K562 (cell line): ENCODE results near the gene CSTB. TPM values are rescaled to one million over a fixed set of nuclear protein-coding genes. Genes with fewer than 3 reads are reported as not detected.

Source experiments
- ATAC-seq: fragments of 200-7000 bp; cut with Tn5 transposase; 3 replicates; pipeline ENCODE4 v1.9.1; 2020; ENCODE audit warnings: moderate library complexity
- BruUV-seq: library from RNA; stranded (reverse); fragments of 400-500 nt; replicated peaks from 2 replicates; lab custom pipeline; 2021; lab: Mats Ljungman, UMichigan
- CTCF ChIA-PET: fragments of 300-600 bp; formaldehyde crosslinking; extraction: SDS; loops from one replicate; lab custom pipeline; 2021; ENCODE audit warnings: low intra/inter-chr PET ratio; lab: Yijun Ruan, JAX
- POLR2A ChIA-PET: fragments of 300-600, 350-650 bp; sonication (Branson Sonifier 250); formaldehyde crosslinking; extraction: SDS; loops from one replicate; lab custom pipeline; 2021; ENCODE audit warnings: antibody characterized with exemption, inconsistent platforms; lab: Yijun Ruan, JAX
- DNase-seq, 4 experiments: peaks; one replicate each; pipeline versions ENCODE4 v3.0.0 to v3.0.0-alpha.2; 2011 to 2018; ENCODE audit warnings: low spot score in 3 of 4, mixed read lengths in 3 of 4; ENCODE audit errors: extremely low read depth in 1 of 4
- FAIRE-seq: peaks from 2 replicates; lab custom pipeline; 2011; peaks lifted over from hg19 to GRCh38; lab: Jason Lieb, UNC
- H2AFZ ChIP-seq: 2 replicates; pipeline ENCODE4 v1.6.0; 2011; ENCODE audit warnings: low read depth, low read length, control low read depth, inconsistent platforms
- H3K27ac ChIP-seq: fragments of 200-600 bp; 3 replicates; pipeline ENCODE4 v1.8.0; 2011; ENCODE audit warnings: low read depth, mild to moderate bottlenecking, control low read depth, inconsistent platforms, low read length, moderate library complexity, mixed read lengths; ENCODE audit errors: extremely low read depth
- H3K27me3 ChIP-seq, 2 experiments: fragments of 300-600 bp in 1 of 2; 2 replicates in 1 of 2; 3 replicates in 1 of 2; pipeline versions ENCODE4 v1.6.0 to v1.8.0; 2011; ENCODE audit warnings: inconsistent platforms in 2 of 2, low read length in 2 of 2, mild to moderate bottlenecking in 1 of 2, mixed read lengths in 1 of 2, moderate library complexity in 1 of 2; ENCODE audit not compliant: control insufficient read depth in 2 of 2, insufficient read depth in 2 of 2
- H3K36me3 ChIP-seq: fragments of 300-600 bp; 3 replicates; pipeline ENCODE4 v1.8.0; 2011; ENCODE audit warnings: mild to moderate bottlenecking, low read length, inconsistent platforms; ENCODE audit not compliant: control insufficient read depth, insufficient read depth
- H3K4me1 ChIP-seq, 2 experiments: fragments of 200-600 bp in 1 of 2; replicated peaks in 1 of 2; 2 replicates in 1 of 2; 3 replicates in 1 of 2; pipeline versions ENCODE4 v1.5.1 to v1.8.0; 2011; ENCODE audit warnings: inconsistent platforms in 2 of 2, low read length in 2 of 2, mild to moderate bottlenecking in 1 of 2, mixed read lengths in 1 of 2, moderate library complexity in 1 of 2; ENCODE audit not compliant: control insufficient read depth in 2 of 2, insufficient read depth in 2 of 2
- H3K4me2 ChIP-seq: 2 replicates; pipeline ENCODE4 v1.6.1; 2011; ENCODE audit warnings: low read length, control low read depth, inconsistent platforms, mixed read lengths; ENCODE audit not compliant: insufficient read depth
- H3K4me3 ChIP-seq: fragments of 200-600 bp; sonication (generic), shearing (Covaris generic); 2 replicates; pipeline ENCODE4 v1.5.1; 2016; ENCODE audit warnings: control low read depth, inconsistent platforms
- H3K79me2 ChIP-seq: fragments of 200-600 bp; 3 replicates; pipeline ENCODE4 v1.8.0; 2011; ENCODE audit warnings: low read length, inconsistent platforms; ENCODE audit not compliant: control insufficient read depth, insufficient read depth
- H3K9ac ChIP-seq, 2 experiments: 2 replicates each; pipeline versions ENCODE4 v1.6.0 to v1.6.1; 2011; ENCODE audit warnings: low read depth in 2 of 2, low read length in 2 of 2, control low read depth in 1 of 2, inconsistent platforms in 1 of 2, mild to moderate bottlenecking in 1 of 2, mixed read lengths in 1 of 2; ENCODE audit not compliant: insufficient read depth in 1 of 2
- H3K9me1 ChIP-seq: one replicate; pipeline ENCODE4 v1.6.0; 2011; ENCODE audit warnings: inconsistent platforms, mild to moderate bottlenecking, low read length, moderate library complexity; ENCODE audit not compliant: control insufficient read depth, insufficient read depth
- H3K9me3 ChIP-seq: replicated peaks from 2 replicates; pipeline ENCODE4 v1.5.1; 2011; ENCODE audit warnings: low read depth, low read length, inconsistent platforms; ENCODE audit not compliant: control insufficient read depth, insufficient read depth
- H4K20me1 ChIP-seq: replicated peaks from 2 replicates; pipeline ENCODE4 v1.6.1; 2011; ENCODE audit warnings: low read length, inconsistent platforms, mixed read lengths; ENCODE audit not compliant: control insufficient read depth, insufficient read depth
- ATF3 ChIP-seq, 2 experiments: fragments of 450-650 bp in 1 of 2; sonication (generic) in 1 of 2; formaldehyde crosslinking in 1 of 2; IDR thresholded peaks in 1 of 2; conservative IDR thresholded peaks in 1 of 2; 2 replicates each; pipeline versions ENCODE4 v1.6.1 to v1.8.1; 2016 to 2023; ENCODE audit warnings: mild to moderate bottlenecking in 2 of 2, moderate library complexity in 2 of 2, inconsistent platforms in 1 of 2, missing genetic modification reagents in 1 of 2
- FOXK2 ChIP-seq, 2 experiments: fragments of 450-650 bp; IDR thresholded peaks in 1 of 2; conservative IDR thresholded peaks in 1 of 2; 2 replicates each; pipeline ENCODE4 v1.6.1; 2016; ENCODE audit warnings: low read depth in 2 of 2, mild to moderate bottlenecking in 1 of 2
- KDM1A ChIP-seq, 2 experiments: fragments of 450-650 bp; IDR thresholded peaks; 2 replicates each; pipeline ENCODE4 v1.6.1; 2016; ENCODE audit warnings: mild to moderate bottlenecking in 2 of 2
- PCBP2 ChIP-seq: fragments of 200-400 bp; formaldehyde crosslinking; IDR thresholded peaks from 2 replicates; pipeline ENCODE4 v1.6.1; 2018; ENCODE audit warnings: low read length, low read depth, mild to moderate bottlenecking, moderate library complexity; ENCODE audit not compliant: poor library complexity, severe bottlenecking
- ZNF644 ChIP-seq: fragments of 200-800 bp; sonication (Bioruptor generic); IDR thresholded peaks from 2 replicates; pipeline ENCODE4 v1.6.1; 2016; ENCODE audit warnings: low read depth, missing genetic modification characterization, missing compliant biosample characterization
- WGBS: fragments of 100-300 bp; shearing (Covaris generic); methylation state at CpG from one replicate; pipeline ENCODE4 v1.1.6; 2016; ENCODE audit warnings: low coverage, mixed read lengths; ENCODE audit not compliant: insufficient coverage; ENCODE audit errors: missing lambda C conversion rate; 5-methylcytosine and 5-hydroxymethylcytosine counted together
- in situ Hi-C: fragments of 300-500 bp; cut with MboI; formaldehyde crosslinking; loops from 4 replicates; pipeline ENCODE4 v1.15.0; 2018; ENCODE audit warnings: inconsistent platforms, mixed read lengths
- intact Hi-C: fragments of 100-400 bp; cut with micrococcal nuclease; formaldehyde crosslinking; loops from 2 replicates; pipeline ENCODE4 v1.14.2; 2022
- polyA plus RNA-seq, 8 experiments: library from polyadenylated mRNA; depleted of rRNA in 4 of 8; stranded (reverse) in 5 of 8; unstranded in 3 of 8; fragments of >200 nt; fragmentation: Nextera tagmentation in 2 of 8; fragmentation: Illumina TruSeq in 1 of 8; extraction: Ambion mirVana in 2 of 8; extraction: Trizol in 1 of 8; gene quantifications; 2 replicates each; pipeline versions ENCODE4 v1.2.1 to v1.2.3, GENCODE V29; 2011 to 2014; ENCODE audit warnings: inconsistent platforms in 1 of 8, missing spikeins in 1 of 8
- total RNA-seq, 7 experiments: library from RNA; depleted of rRNA in 6 of 7; stranded (reverse); fragments of >200 nt in 6 of 7; fragmentation: Illumina TruSeq in 2 of 7; extraction: Trizol in 2 of 7; gene quantifications; 2 replicates each; pipeline versions ENCODE4 v1.2.1 to v1.2.3, GENCODE V29; 2011 to 2021; ENCODE audit warnings: low replicate concordance in 1 of 7
- TF ChIP-seq, protein P1 (sequence below): fragments of 250-450 bp; sonication (Bioruptor Pico); IDR thresholded peaks from 2 replicates; pipeline ENCODE4 v1.9.0; 2021; ENCODE audit warnings: mild to moderate bottlenecking

Gene CSTB
- total and polyA plus RNA-seq, 9 of the 15 experiments (the other 6 are each of a cell fraction or from before 2014, with no cell fraction given) = 12.4 to 65.0 (median 31.7) TPM

- H3K79me2 ChIP-seq = no peaks in the 10 kb centered on the region
- FAIRE-seq = no peak
- TF ChIP-seq KDM1A (IDR thresholded peaks at IDR 0.05) (no peak), ATF3 (IDR thresholded peaks at IDR 0.05) (no peak), ATF3 (CRISPR knock-in tag; conservative IDR thresholded peaks at IDR 0.05) (no peak), PCBP2 (no peak), ZNF644 (no peak), FOXK2 (conservative IDR thresholded peaks at IDR 0.05 in 1 of 2, IDR thresholded peaks at IDR 0.05 in 1 of 2; ENCODE audit: low read depth in 2 of 2) (no peak)
- TF ChIP-seq, protein P1, sequence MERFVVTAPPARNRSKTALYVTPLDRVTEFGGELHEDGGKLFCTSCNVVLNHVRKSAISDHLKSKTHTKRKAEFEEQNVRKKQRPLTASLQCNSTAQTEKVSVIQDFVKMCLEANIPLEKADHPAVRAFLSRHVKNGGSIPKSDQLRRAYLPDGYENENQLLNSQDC (CRISPR knock-in tag) = no peak
- WGBS = 86% methylated on average over 11 of the region's 11 CpGs
- in situ Hi-C loops = no loop called here
- BruUV-seq = no TSS peak
- peaks cover 21 to 68% of the 10 kb centered on the region in 2 experiments; a peak in 4 of 5 replicates for H3K4me1 ChIP-seq
- intact Hi-C loops = no loop called here
- no peak for ATAC-seq
- DNase-seq = no peak
- ChIA-PET CTCF (no interaction called here), POLR2A (interaction anchor here (1.1 kb wide), 1 partner anchor 14 kb away, joined by 4 read pairs; no protein-coding TSS in a partner anchor)
- no peaks in the 10 kb centered on the region for H3K9me1 ChIP-seq
- H4K20me1 ChIP-seq = peaks cover 9% of the 10 kb centered on the region; the same call in 1 of the 2 replicates
- H3K9ac ChIP-seq = no peak overlapping the region
- H3K36me3 ChIP-seq = no peaks in the 10 kb centered on the region
- H3K27ac ChIP-seq = no peak overlapping the region
- H3K4me3 ChIP-seq = no peak overlapping the region
- H3K9me3 ChIP-seq = no peaks in the 10 kb centered on the region
- H2AFZ ChIP-seq = no peak overlapping the region
- no peak overlapping the region for H3K4me2 ChIP-seq
- H3K27me3 ChIP-seq = no peaks in the 10 kb centered on the region; a peak in 1 of 5 replicates
Measured at GRCh38 chr21:43820466-43820865, 44.4 kb upstream of the CSTB start.
